ENCODE measurements around the gene TMEM225B.
A peak's percentile ranks its signal among the peaks of the same experiment; 100 is the strongest.
"Not testable (repeated sequence)": the region's sequence is repeated elsewhere in the genome, so short reads cannot be mapped to it uniquely, and the experiment has no call there.

TMEM225B gene

GRCh38 chr7:99579281-99579955 lies 18.6 kb upstream of the TMEM225B start:
- H3K4me3 ChIP-seq (ENCODE audit: low read depth in 1 of 2, low read length in 2 of 2) = peak overlapping the region; percentile 67 to 77
- H3K27me3 ChIP-seq (ENCODE audit: control insufficient read depth in 1 of 2, insufficient read depth in 2 of 2, low read length in 2 of 2) = no peaks in the 10 kb centered on the region
- H3K9ac ChIP-seq (ENCODE audit: low read depth in 1 of 2, low read length in 2 of 2) = peak overlapping the region in 1 of 2 donors; percentile 59
- H3K36me3 ChIP-seq (ENCODE audit: control insufficient read depth in 1 of 2, insufficient read depth in 2 of 2, low read length in 2 of 2) = no peaks in the 10 kb centered on the region
- no peaks in the 10 kb centered on the region for H3K9me3 ChIP-seq (ENCODE audit: control insufficient read depth in 1 of 2, low read length in 2 of 2)
- H3K4me1 ChIP-seq (ENCODE audit: control insufficient read depth in 1 of 2, insufficient read depth in 2 of 2, low read length in 2 of 2) = peaks cover 0 to 12% of the 10 kb centered on the region in 2 donors
- H3K27ac ChIP-seq (ENCODE audit: low read depth, low read length) = no peak overlapping the region

GRCh38 chr7:99579956-99580777 lies 17.9 kb upstream of the TMEM225B start:
- Histone ChIP-seq H3K4me3 (ENCODE audit: low read depth in 1 of 2, low read length in 2 of 2) (peak overlapping the region; percentile 67 to 77), H3K36me3 (ENCODE audit: control insufficient read depth in 1 of 2, insufficient read depth in 2 of 2, low read length in 2 of 2) (no peaks in the 10 kb centered on the region), H3K27ac (ENCODE audit: low read depth, low read length) (no peak overlapping the region), H3K27me3 (ENCODE audit: control insufficient read depth in 1 of 2, insufficient read depth in 2 of 2, low read length in 2 of 2) (no peaks in the 10 kb centered on the region), H3K9ac (ENCODE audit: low read depth in 1 of 2, low read length in 2 of 2) (peak overlapping the region; percentile 52 to 59), H3K9me3 (ENCODE audit: control insufficient read depth in 1 of 2, low read length in 2 of 2) (no peaks in the 10 kb centered on the region), H3K4me1 (ENCODE audit: control insufficient read depth in 1 of 2, insufficient read depth in 2 of 2, low read length in 2 of 2) (peaks cover 0 to 12% of the 10 kb centered on the region in 2 donors)

GRCh38 chr7:99580778-99581332 lies 17.2 kb upstream of the TMEM225B start:
- not testable (repeated sequence) for H3K27ac ChIP-seq (ENCODE audit: low read depth, low read length); H3K27me3 ChIP-seq (ENCODE audit: control insufficient read depth in 1 of 2, insufficient read depth in 2 of 2, low read length in 2 of 2); H3K9me3 ChIP-seq (ENCODE audit: control insufficient read depth in 1 of 2, low read length in 2 of 2); H3K36me3 ChIP-seq (ENCODE audit: control insufficient read depth in 1 of 2, insufficient read depth in 2 of 2, low read length in 2 of 2)
- Histone ChIP-seq H3K4me1 (ENCODE audit: control insufficient read depth in 1 of 2, insufficient read depth in 2 of 2, low read length in 2 of 2) (peaks cover 0 to 12% of the 10 kb centered on the region in 2 donors), H3K4me3 (ENCODE audit: low read depth in 1 of 2, low read length in 2 of 2) (peak overlapping the region; percentile 67 to 77), H3K9ac (ENCODE audit: low read depth in 1 of 2, low read length in 2 of 2) (peak overlapping the region; percentile 52 to 59)

- Histone ChIP-seq H3K4me3 (ENCODE audit: low read depth in 1 of 2, low read length in 2 of 2) (no peak overlapping the region), H3K27ac (ENCODE audit: low read depth, low read length) (no peak overlapping the region), H3K9me3 (ENCODE audit: control insufficient read depth in 1 of 2, low read length in 2 of 2) (no peaks in the 10 kb centered on the region), H3K27me3 (ENCODE audit: control insufficient read depth in 1 of 2, insufficient read depth in 2 of 2, low read length in 2 of 2) (no peaks in the 10 kb centered on the region), H3K36me3 (ENCODE audit: control insufficient read depth in 1 of 2, insufficient read depth in 2 of 2, low read length in 2 of 2) (no peaks in the 10 kb centered on the region), H3K4me1 (ENCODE audit: control insufficient read depth in 1 of 2, insufficient read depth in 2 of 2, low read length in 2 of 2) (no peaks in the 10 kb centered on the region), H3K9ac (ENCODE audit: low read depth in 1 of 2, low read length in 2 of 2) (no peak overlapping the region)
Measured at GRCh38 chr7:99588868-99589267, 9.2 kb upstream of the TMEM225B start.

- Histone ChIP-seq H3K36me3 (ENCODE audit: control insufficient read depth in 1 of 2, insufficient read depth in 2 of 2, low read length in 2 of 2) (no peaks in the 10 kb centered on the region), H3K4me3 (ENCODE audit: low read depth in 1 of 2, low read length in 2 of 2) (no peak overlapping the region), H3K9ac (ENCODE audit: low read depth in 1 of 2, low read length in 2 of 2) (no peak overlapping the region), H3K27me3 (ENCODE audit: control insufficient read depth in 1 of 2, insufficient read depth in 2 of 2, low read length in 2 of 2) (no peaks in the 10 kb centered on the region), H3K4me1 (ENCODE audit: control insufficient read depth in 1 of 2, insufficient read depth in 2 of 2, low read length in 2 of 2) (no peaks in the 10 kb centered on the region), H3K9me3 (ENCODE audit: control insufficient read depth in 1 of 2, low read length in 2 of 2) (no peaks in the 10 kb centered on the region), H3K27ac (ENCODE audit: low read depth, low read length) (no peak overlapping the region)
Measured at GRCh38 chr7:99594948-99595745, 2.9 kb upstream of the TMEM225B start.

GRCh38 chr7:99596408-99596955 lies 1.6 kb upstream of the TMEM225B start:
- Histone ChIP-seq H3K27me3 (ENCODE audit: control insufficient read depth in 1 of 2, insufficient read depth in 2 of 2, low read length in 2 of 2) (no peaks in the 10 kb centered on the region), H3K27ac (ENCODE audit: low read depth, low read length) (no peak overlapping the region), H3K4me1 (ENCODE audit: control insufficient read depth in 1 of 2, insufficient read depth in 2 of 2, low read length in 2 of 2) (no peaks in the 10 kb centered on the region), H3K9me3 (ENCODE audit: control insufficient read depth in 1 of 2, low read length in 2 of 2) (no peaks in the 10 kb centered on the region), H3K9ac (ENCODE audit: low read depth in 1 of 2, low read length in 2 of 2) (no peak overlapping the region), H3K36me3 (ENCODE audit: control insufficient read depth in 1 of 2, insufficient read depth in 2 of 2, low read length in 2 of 2) (no peaks in the 10 kb centered on the region), H3K4me3 (ENCODE audit: low read depth in 1 of 2, low read length in 2 of 2) (no peak overlapping the region)

GRCh38 chr7:99599836-99600235 lies 1.8 kb downstream of the TMEM225B start:
- H3K9me3 ChIP-seq (ENCODE audit: control insufficient read depth in 1 of 2, low read length in 2 of 2) = no peaks in the 10 kb centered on the region
- H3K9ac ChIP-seq (ENCODE audit: low read depth in 1 of 2, low read length in 2 of 2) = no peak overlapping the region
- H3K36me3 ChIP-seq (ENCODE audit: control insufficient read depth in 1 of 2, insufficient read depth in 2 of 2, low read length in 2 of 2) = no peaks in the 10 kb centered on the region
- H3K27ac ChIP-seq (ENCODE audit: low read depth, low read length) = no peak overlapping the region
- H3K4me1 ChIP-seq (ENCODE audit: control insufficient read depth in 1 of 2, insufficient read depth in 2 of 2, low read length in 2 of 2) = no peaks in the 10 kb centered on the region
- no peaks in the 10 kb centered on the region for H3K27me3 ChIP-seq (ENCODE audit: control insufficient read depth in 1 of 2, insufficient read depth in 2 of 2, low read length in 2 of 2)
- H3K4me3 ChIP-seq (ENCODE audit: low read depth in 1 of 2, low read length in 2 of 2) = no peak overlapping the region

- no peak overlapping the region for H3K27ac ChIP-seq (ENCODE audit: low read depth, low read length)
- no peaks in the 10 kb centered on the region for H3K4me1 ChIP-seq (ENCODE audit: control insufficient read depth in 1 of 2, insufficient read depth in 2 of 2, low read length in 2 of 2)
- no peak overlapping the region for H3K4me3 ChIP-seq (ENCODE audit: low read depth in 1 of 2, low read length in 2 of 2)
- no peaks in the 10 kb centered on the region for H3K27me3 ChIP-seq (ENCODE audit: control insufficient read depth in 1 of 2, insufficient read depth in 2 of 2, low read length in 2 of 2)
- H3K9ac ChIP-seq (ENCODE audit: low read depth in 1 of 2, low read length in 2 of 2) = no peak overlapping the region
- no peaks in the 10 kb centered on the region for H3K9me3 ChIP-seq (ENCODE audit: control insufficient read depth in 1 of 2, low read length in 2 of 2)
- no peaks in the 10 kb centered on the region for H3K36me3 ChIP-seq (ENCODE audit: control insufficient read depth in 1 of 2, insufficient read depth in 2 of 2, low read length in 2 of 2)
Measured at GRCh38 chr7:99601656-99602310, 3.7 kb downstream of the TMEM225B start.

- Histone ChIP-seq H3K36me3 (ENCODE audit: control insufficient read depth in 1 of 2, insufficient read depth in 2 of 2, low read length in 2 of 2) (no peaks in the 10 kb centered on the region), H3K4me3 (ENCODE audit: low read depth in 1 of 2, low read length in 2 of 2) (no peak overlapping the region), H3K27ac (ENCODE audit: low read depth, low read length) (no peak overlapping the region), H3K9me3 (ENCODE audit: control insufficient read depth in 1 of 2, low read length in 2 of 2) (no peaks in the 10 kb centered on the region), H3K27me3 (ENCODE audit: control insufficient read depth in 1 of 2, insufficient read depth in 2 of 2, low read length in 2 of 2) (no peaks in the 10 kb centered on the region), H3K4me1 (ENCODE audit: control insufficient read depth in 1 of 2, insufficient read depth in 2 of 2, low read length in 2 of 2) (no peaks in the 10 kb centered on the region), H3K9ac (ENCODE audit: low read depth in 1 of 2, low read length in 2 of 2) (no peak overlapping the region)
Measured at GRCh38 chr7:99605527-99605926, 7.5 kb downstream of the TMEM225B start.
